HG02973 (cell line): ENCODE data around the gene MAMSTR.
"Not testable (repeated sequence)": the region's sequence is repeated elsewhere in the genome, so short reads cannot be mapped to it uniquely, and the experiment has no call there.

Experiments
- ATAC-seq: cut with Tn5 transposase; IDR thresholded peaks from one replicate; pipeline ENCODE4 v1.9.1; 2021; ENCODE audit warnings: moderate library complexity; ENCODE audit not compliant: unreplicated experiment

Gene MAMSTR

DNA sequence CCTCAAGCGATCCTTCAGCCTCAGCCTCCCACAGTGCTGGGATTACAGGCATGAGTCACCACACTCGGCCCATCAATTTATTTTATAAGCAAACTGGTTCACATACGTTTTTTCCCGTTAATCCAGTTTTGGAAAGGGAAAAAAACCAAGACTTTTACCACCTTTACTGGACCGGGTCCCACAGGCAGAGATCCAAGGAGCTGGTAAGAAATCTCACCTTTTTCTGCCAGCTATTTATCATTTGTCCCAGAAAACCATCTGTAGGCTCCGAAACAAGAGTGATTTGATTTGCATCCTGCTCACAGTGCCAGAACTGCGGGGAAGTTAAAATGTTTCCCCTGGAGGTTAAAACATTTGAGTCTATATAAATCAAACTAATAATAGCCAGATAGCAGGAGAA is 30.1 kb downstream of the MAMSTR start:
- ATAC-seq, result no peak

DNA sequence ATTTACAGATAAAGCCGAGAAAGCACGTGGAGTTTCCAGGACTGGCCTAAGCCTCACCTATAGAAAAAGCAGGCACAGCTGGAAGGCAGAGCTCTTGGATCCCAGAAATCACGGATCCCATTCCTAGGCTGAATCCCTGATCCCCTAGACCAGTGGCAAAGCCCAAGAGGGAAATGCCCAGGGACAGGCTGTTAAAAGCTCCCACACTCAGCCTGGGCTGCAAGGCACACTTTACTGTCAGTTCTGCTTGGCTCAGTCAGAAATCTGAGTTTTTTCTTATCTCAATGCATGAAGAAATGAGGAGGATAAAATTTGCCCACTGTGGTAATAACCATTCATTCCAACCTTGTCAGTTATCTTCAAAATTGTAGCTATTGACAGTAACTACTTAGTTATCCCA is 31.7 kb downstream of the MAMSTR start:
- ATAC-seq, result no peak

DNA sequence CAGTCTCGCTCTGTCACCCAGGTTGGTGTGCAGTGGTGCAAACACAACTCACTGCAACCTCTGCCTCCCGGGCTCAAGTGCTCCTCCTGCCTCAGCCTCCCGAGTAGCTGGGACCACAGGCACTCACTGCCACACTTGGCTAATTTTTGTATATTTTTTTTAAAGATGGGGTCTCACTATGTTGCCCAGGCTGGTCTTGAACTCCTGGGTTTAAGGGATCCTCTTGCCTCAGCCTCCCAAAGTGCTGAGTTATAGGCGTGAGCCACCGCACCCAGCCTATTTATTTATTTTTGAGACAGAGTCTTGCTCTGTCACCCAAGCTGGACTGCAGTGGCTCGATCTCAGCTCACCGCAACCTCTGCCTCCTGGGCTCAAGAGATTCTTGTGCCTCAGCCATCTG is 32.9 kb downstream of the MAMSTR start:
- not testable (repeated sequence) for ATAC-seq

DNA sequence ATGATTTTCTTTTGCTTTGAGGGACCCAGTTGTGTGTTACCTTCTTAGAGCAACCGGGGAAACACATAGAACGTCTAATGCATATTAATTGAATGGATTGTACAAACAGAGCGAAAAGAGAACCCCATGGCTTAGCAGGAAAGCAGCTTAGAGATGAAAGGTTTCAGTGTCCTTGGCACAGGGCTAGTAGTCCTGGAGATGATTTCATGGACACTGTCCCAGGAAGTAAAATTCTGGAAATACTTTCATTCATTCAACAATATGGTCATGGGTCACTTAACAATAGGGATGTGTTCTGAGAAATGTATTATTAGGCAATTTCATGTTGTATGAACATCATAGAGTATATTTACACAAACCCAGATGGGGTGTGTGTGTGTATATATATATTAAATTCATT is 33.4 kb downstream of the MAMSTR start:
- no peak for ATAC-seq

DNA sequence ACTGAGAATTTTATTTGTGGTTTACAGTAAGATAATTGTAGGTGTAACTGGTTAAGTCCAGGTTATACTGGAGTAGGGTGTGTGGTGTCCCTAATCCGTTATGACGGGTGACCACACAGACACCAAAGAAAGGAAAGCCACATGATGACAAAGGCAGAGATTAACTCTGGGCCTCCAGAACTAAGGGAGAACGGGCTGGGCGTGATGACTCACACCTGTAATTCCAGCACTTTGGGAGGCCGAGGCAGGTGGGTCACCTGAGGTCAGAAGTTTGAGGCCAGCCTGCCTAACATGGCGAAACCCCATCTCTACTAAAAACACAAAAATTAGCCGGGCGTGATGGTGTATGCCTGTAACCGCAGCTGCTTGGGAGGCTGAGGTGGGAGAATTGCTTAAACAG is 33.9 kb downstream of the MAMSTR start:
- no peak for ATAC-seq

DNA sequence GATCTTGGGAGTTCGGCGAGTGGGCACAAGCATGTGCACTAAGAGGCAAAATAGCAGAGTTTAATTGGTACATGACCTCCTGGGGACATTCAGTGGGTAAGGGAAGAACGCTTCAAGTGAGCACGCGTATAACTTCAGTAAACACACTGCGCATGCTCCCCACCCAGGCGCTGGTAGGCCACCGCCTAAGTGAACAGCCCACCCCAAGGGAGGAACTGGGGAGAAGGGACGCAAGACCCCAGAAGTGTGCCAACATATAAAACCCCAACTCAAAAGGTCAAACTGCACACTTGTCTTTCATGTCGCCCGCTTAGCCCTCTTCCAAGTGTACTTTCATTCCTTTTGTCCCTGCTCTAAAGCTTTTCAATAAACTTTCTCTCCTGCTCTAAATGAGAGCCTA is 36.2 kb downstream of the MAMSTR start:
- no peak for ATAC-seq

DNA sequence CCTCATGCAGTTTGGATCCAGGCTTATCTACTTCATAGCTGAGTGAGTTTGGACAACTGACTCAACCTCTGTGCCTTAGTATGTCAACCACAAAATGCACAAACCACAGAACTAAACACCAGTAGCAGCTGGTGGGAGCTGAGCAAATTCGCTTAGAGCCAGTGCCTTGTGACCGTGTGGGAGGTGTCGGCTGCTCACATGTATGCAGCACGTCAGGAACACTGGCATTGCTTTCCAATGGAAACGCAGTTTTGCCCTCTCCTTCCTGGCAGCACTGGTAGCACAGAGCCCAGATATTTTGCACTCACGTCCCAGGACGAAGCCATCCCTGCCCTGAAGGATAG is 38.4 kb downstream of the MAMSTR start:
- ATAC-seq, result no peak

DNA sequence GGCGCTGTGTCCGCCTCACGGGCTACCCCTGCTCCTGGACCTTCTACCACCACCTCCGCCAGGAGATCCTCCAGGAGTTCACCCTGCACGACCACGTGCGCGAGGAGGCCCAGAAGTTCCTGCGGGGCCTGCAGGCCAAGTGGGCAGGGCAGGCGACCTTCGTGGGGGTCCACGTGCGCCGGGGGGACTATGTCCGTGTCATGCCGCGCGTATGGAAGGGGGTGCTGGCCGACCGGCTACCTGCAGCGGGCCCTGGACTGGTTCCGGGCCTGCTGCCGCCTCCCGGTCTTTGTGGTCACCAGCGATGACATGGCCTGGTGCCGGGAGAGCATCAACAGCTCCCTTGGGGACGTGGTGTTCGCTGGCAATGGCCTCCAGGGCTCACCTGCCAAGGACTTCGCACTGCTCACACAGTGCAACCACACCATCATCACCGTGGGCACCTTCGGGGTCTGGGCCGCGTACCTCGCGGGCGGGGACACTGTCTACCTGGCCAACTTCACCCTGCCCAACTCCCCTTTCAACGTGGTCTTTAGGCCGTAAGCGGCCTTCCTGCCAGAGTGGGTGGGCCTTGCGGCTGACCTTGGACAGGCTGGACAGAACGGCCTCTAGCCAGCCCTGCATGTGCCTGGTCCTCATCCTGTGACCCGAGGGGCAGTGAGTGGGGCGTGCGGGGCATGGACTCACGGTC is 38.9 kb downstream of the MAMSTR start:
- ATAC-seq, result no peak

DNA sequence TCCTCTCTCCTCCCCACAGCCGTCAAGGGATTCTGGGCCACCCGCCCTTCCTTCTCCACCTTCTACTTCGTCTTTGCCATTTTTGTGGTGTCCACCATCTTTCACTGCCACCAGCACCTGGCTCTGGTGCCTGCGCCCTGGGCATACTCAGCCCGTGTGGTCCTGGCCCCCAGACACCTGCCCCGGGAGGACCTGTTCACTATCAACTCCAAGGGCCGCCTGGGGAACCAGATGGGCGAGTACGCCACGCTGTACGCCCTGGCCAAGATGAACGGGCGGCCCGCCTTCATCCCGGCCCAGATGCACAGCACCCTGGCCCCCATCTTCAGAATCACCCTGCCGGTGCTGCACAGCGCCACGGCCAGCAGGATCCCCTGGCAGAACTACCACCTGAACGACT is 39.5 kb downstream of the MAMSTR start:
- not testable (repeated sequence) for ATAC-seq

DNA sequence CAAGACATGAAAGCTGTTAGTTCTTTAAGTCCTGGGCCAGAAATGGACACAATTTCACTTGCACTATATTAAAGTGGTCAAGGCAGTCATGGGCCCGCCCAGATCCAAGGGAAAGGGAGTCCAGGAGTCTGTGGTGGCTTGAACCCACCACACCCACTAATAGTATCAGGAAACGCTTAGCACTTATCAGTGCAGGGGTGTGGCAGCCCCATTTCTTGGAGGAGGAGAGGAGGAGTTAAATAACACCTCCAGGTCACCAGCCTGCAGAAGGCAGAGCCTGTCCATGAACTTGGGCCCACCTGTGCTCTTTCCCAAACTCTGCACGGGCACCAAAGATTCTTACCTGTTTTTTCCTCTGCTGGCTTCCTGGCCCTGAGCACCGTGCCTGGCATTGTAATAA is 41.3 kb downstream of the MAMSTR start:
- no peak for ATAC-seq

DNA sequence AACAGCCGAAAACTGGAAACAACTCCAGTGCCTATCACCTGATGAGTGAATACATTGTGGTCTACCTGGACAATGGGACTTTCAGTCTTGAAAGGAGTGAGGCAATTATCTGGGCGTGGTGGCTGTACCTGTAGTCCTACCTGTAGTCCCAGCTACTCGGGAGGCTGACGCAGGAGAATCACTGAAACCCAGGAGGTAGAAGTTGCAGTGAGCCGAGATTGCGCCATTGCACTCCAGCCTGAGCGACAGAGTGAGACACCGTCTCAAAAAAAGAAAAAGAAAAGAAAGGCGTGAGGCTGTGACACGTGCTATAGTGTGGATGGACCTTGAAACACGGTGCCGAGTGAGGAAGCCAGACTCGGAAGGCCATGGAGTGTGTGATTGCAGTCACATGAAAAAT is 42.6 kb downstream of the MAMSTR start:
- ATAC-seq, result no peak

DNA sequence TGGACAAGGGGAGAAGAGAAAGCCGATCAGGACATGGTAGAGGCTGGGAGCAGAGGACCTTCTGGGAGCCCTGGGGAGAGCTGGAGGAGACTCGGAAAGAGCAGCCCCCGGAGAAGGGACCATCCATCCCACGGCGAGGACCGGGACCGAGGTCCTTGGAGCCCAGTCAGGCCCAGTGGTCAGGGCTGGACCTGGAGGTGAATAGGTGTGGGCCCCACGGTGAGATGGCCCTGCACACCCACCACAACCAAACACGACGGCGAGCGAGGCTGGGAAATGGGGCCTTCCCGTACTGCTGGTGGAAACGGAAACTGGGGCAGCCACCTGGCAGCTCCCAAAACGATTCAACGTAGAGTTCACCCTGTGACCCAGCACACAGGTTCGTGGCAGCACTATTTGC is 43.0 kb downstream of the MAMSTR start:
- ATAC-seq, result no peak

DNA sequence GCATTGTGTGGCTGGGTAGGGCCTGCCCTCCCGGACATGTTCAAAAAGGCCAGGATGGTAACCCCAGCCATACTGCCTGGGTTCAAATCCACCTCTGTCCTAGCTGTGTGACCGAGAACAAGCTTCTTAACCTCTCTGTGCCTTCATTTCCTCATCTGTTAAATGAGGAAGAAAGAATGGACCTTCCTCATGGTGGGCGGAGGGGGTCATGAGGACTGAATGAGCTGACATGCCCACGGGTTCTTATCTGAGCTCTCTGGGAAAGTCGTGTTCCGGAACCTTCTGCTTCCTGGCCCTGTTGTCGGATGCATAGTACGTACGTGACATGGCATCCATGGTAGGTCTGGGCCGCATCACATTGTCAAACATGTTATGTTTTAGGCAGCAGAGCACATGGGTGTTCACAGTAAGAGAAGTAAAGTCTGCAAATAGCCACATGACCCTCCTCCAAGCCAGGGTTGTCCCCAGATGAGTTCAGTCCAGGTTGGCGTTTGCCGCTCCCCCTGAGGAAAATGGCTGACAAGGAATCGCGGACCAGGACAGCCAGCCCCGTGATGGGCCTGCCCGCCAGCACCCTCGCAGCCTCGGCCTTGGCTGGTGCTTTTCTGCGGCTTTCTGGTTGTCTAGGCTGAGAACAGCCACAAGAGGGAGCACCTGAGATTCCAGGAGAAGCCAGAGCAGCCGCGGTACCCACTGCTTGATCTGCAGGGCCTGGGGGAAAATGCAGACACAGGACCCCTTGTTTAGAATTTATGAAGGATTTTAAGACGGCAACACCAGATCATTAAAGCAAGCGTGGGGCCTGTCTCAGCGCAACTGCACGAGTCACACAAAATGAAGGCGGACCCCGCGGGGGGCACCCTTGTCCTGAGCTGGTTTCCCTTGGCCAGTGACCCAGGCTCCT is 44.4 kb downstream of the MAMSTR start:
- ATAC-seq, result no peak

DNA sequence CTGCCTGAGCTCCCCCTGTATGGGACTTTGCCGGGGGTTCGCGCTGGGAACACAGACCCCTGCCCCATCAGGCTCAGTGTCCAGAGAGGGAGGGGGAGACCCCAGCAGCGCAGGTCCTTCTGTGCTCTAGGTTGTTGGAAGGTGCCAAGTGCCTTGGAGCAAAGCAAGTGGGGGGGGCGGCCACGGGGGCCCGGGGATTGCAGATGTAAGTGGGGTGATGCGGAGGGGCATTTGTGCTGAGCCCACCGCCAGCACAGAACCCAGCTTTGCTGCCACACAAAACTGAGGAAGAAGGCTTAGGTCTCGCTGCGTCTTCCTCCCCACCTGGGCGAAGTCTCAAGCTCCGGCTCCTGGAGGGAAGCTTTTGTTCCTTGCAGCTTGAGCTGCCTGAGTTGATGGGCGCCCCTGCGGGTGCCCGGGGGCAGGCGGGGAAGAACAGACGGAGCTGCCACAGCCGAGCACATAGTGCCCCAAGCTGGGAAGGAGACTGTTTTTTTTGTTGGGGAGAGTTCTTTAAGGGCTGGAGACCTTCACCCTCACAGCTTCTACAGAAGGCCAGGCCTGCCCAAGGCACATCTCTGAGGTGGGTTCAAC is 45.2 kb downstream of the MAMSTR start:
- ATAC-seq, result no peak

DNA sequence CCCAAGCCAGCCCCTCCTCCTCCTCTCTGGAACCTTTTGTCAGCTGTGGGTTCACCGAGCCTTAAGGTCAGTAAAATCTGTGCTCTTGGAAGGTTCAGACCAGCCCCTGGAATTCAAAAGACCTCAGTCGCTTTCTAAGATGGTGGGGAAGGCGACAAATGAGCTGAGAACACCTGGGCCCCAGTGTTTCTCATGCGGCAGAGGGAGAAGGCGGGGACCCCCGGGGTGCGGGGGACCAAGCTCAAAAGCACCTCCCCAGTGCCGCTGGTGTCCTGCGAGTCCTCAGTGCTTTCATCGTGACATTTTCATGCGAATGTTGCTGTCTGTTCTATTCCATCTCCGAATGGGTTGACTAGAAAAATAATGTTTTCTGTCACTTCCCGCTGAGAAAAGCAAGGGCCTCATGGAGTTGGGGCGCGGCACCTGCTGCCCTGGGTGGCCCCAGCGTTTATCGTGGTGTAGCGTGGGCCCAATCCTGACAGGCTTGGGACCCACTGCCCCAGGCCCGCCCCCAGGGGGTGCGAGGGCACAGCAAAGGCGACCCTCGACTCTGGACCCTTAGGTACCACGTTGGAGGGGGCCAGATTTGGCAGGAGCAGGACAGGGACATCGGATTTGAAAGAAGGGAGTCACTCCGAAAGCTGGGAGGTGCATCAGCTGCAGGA is 46.0 kb downstream of the MAMSTR start:
- no peak for ATAC-seq

DNA sequence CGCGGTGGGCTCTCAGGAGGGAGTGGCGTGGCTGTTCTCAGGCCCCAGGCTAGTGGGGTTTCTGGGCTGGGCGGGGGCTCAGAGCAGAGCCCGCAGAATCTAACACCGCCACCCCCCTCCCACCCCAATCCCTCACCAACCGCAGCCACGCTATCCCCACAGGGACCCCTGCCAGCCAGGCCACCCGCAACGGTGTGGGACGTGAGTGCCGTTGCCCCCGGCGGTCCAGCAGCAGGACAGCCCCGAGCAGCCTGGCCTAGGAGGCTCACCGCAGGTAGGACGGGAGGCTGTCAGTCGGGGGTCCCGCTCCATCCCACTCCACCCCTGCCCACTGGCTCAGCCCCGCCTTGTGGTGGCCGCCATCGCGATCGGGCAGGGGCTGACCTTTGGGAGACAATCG is 46.5 kb downstream of the MAMSTR start, which contains the start of gene NTN5:
Gene NTN5 (minus strand): TSS at position 24 of the 400 bp plus-strand sequence. CDS start 2,031 bp downstream, outside the sequence.
- ATAC-seq, result no peak

DNA sequence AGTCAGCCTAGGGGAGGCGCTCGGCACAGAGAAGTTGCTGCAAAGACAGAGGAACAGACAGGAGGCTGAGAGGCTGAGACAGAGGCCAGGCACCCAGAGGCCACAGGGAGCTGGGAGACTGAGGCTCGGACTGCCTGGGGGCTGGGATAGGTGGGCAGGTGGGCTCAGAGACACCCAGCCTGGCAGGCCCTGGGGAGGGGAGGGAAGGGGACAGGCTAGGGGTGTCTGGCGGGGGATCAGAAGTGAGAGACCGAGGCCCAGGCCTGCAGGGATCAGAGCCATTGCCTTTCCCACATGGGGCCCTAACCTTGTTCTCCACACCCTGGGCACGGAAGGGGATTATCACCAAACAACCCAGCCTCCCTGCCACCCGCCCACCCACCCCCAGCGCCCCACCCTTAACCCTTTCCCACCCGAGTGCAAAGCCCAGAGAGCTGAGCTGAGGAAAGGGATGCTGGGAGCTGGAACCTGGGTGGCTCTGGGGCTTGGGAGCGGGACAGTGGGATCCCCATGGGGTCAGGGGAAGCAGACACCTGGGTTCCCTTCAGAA is 48.0 kb downstream of the MAMSTR start:
- no peak for ATAC-seq

DNA sequence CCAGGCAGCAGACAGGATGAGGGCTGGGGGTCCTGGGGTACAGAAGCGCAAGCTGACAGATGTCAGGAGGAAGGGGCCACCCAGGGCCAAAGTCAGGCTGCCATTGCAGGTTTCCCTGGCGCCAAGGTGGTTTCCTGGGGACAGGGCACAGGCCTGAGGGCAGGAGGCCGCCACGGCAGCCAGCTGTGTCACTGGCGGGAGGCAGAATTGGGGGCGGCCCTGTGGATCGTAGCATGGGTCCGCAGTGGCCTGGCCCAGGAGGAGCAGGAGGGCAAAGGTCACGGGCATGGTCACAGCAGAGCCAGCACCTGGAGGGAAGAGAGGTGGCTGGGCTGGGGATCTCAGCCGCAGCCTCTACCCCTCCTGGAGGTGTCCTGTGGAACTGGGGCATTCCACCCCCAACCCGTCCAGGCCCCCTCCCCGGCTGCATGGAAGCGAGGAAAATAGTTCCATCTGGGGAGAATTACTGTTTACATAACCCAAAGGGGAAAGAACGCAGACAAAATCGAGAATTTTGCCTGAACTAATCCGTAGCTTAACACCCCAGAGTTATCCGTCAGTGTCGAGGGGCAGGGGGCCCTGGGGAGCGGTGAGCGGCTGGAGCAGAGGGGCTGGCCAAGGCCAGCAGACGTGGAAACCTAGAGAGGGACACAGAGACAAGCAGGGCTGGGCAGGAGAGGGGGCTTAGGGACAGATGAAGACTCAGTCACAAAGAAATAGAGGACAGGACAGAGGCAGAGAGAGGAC is 48.7 kb downstream of the MAMSTR start:
- no peak for ATAC-seq

DNA sequence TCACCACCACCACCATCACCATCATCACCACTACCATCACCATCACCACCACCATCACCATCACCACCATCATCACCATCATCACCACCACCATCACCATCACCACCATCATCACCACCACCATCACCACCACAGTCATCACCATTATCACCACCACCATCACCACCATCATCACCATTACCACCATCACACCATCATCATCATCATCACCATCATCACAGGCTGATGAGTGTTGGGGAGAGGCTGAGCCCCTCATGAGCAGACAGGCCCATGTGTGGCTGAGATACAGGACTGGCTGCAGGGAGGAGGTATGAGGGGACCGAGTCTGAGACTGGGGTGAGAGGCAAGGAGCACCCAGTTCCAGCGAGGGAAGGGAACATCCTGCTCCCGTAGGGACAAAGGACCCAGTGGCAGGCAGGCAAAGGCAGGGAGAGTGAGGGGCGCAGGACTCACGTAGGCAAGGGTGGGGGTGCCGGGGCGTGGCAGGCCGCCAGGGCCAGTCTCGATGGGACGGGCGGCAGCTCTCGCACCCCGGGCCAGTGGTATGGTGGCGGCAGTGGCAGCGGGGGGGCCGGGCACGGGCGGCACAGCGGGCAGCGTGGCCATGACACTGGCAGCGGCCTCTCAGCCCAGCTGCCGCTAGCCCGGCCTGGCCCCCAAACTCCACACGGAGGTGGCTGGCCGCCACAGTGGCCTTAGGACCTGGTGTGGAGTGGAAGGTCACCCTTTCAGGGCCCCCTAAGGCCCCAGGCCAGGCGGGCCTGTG is 49.4 kb downstream of the MAMSTR start:
- no peak for ATAC-seq

DNA sequence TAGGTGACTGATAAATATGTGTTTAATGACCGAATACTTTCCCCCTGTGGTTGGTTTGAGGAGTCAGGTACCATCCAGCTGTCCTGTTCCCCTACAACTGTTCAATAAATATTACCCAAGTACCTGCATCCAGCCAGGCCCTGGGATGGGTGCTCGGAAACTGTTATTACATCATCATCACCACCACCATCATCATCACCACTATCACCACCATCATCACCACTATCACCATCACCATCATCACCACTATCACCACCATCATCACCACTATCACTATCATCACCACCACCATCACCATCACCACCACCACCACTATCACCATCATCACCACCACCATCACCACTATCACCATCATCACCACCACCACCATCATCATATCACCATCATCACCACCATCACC is 50.8 kb downstream of the MAMSTR start:
- ATAC-seq, result no peak
